ENCODE results near the gene SIK3.
"Not testable (repeated sequence)": the region's sequence is repeated elsewhere in the genome, so short reads cannot be mapped to it uniquely, and the experiment has no call there.

Gene SIK3

DNA sequence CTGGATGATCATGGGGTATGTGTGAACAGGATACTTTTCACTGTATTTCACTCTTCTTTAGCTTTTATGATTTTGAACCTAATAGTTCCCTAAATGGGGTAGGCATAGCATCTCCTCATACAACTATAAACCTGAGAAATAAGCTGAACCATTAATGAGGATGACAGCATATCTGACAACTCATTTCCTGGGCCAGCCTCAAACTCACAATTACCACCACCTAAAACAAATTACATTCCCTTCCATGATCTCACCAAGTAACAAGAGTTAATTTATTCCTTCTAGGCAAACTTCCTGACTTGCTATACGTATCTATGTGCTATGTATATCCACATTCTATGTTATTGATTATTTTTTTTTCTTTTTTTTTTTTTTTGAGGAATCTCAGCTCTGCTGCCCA, 23.0 kb downstream of the SIK3 start:
- DNase-seq = no peak

DNA sequence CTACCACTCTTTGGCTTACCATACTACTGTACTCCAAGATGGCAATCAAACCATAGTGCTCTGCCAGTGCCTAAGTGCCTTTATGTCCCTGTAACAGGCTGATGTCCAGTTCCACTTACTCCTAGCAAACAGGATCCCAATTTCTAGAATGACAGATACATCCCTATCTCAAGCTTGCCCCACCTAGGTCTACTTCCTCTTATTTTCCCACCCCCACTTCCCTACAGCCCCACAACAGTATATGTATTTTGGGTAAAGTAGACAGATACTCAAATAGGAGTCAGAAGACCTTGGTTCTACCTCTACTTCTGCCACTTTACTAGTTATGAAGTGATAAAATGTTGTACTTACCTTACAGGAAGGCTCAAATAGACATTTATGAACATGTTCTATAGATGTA, 24.1 kb downstream of the SIK3 start:
- DNase-seq = peak; percentile 62

DNA sequence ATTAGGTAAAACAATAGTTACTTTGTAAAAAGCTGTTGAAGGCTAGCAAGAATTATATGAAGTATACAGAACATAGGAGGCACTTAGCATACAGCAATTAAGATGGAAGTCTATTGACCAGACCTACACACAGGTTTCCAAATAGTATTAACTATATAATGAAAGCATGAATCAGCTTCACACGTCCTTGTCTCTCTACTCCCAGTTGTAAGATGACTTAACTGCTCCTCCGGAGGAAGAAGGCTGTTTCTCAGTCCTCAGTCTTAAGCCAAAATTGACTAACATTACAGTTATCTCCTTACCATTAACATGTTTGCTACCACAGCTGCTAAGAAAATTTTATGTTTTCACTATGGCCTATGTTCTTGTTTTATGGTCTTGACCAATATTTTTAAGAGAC, 24.7 kb downstream of the SIK3 start:
- DNase-seq = peak; percentile 54

DNA sequence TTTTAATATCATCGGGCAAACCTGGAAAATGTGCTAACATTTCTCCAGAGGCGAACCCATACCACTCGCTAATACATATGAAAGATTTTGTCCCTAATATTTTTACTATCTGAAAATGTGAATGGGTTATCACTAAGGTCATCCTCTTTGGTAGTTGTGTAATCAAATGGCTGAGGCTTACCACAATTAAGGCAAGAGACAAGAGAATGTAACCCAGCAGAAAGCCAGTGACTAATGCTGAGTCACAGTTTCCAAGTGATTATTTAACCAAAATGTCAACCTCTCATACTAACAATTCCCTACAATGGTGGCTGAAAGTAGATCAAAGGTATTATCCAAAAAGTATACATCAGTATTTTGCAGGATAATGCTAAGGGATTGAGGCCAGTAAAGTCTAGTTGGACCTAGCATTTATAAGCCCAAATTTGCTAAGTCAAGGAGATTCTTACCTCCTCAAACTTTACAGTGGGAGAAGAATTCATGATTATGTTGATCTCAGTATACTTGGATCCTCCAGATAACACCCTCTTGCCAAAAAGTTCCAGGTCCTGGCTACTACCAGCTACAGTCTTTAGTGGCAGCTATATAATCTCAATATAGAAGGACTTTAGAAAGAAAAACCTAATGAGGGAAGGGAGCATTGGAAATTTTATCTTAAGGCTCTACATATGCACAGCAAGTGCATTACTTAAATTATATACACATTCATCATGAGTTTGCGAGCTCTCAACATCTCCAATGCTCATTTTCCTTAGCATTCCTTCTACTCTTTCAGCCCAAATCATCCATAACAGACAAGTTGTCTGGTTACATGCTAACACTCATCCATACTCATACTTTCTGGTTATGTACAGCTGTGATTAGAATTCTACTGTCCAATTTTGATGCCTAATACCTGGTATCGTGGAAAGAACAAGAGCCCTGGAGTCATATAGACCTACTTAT, 25.4 kb downstream of the SIK3 start:
- peak; percentile 92 for DNase-seq

DNA sequence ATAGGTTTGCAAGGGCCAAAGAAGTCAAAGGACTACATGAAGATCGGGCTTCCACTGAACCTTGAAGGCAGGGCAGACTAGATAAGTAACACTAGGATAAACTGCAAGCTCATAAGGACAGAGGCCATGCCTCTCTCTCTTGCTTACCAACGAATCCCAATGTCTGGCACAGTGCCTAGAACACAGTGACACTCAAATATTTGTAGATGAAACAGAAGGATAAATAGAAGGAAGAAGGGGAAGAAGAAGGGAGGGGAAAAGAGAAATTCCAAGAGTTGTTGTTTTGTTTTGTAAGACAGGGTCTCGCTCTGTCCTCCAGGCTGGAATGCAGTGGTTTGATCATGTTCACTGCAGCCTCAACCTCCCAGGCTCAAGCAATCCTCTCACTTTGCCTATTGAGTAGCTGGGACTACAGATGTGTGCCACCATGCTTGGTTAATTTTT, 26.9 kb downstream of the SIK3 start:
- DNase-seq = no peak

DNA sequence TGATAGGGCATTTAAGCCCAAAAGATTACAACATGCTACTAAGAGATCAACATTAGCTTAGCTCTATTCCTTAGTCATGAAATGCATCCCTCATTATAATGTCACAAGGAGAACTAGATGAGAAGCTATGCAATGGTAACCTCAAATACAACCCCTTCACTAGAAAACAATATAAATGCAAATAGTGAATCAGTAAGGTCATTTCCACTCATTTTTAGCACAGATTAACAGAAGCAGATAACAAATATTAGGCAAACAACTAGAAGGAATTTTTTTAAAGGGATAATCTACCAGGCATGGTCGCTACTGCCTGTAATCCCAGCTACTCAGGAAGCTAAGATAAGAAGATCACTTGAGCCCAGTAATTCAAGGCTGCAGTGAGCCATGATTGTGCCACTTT, 28.2 kb downstream of the SIK3 start:
- DNase-seq = no peak

DNA sequence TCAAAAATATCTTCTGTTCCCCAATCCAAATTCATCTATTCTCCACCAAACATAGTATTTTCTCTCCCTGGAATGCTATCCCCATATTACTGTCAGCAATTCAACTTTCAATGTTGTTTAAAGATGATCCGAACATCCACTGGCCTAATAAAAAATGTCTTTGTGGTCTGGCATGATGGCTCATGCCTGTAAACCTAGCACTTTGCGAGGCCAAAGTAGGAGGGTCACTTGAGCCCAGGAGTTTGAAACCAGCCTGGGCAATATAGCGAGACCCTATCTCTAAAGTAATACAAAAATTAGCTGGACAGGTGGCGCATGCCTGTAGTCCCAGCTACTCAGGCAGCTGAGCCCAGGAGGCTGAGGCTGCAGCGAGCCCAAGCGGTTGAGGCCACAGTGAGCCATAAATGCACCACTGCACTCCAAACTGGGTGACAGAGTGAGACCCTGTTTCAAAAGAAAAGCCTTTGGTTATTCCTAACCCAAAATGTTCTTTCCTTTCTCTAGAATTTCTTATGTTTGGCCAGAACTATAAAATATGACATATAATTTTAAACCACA, 29.8 kb downstream of the SIK3 start:
- DNase-seq = no peak

DNA sequence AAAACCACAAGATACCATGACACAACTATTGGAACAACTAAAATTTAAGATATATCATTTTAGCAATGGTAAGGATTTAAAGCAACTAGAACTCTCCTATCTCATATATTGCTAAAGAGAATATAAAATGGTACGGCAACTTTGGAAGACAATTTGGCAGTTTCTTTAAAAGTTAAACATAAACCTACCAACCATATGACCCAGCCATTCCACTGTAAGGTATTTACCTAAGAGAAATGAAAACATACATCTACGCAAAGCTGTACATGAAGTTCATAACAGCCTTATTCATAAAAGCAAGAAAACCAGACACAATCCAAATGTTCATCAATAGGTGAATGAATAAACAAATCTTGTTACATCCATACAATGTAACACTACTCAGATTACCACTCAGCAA, 31.3 kb downstream of the SIK3 start:
- DNase-seq = no peak

DNA sequence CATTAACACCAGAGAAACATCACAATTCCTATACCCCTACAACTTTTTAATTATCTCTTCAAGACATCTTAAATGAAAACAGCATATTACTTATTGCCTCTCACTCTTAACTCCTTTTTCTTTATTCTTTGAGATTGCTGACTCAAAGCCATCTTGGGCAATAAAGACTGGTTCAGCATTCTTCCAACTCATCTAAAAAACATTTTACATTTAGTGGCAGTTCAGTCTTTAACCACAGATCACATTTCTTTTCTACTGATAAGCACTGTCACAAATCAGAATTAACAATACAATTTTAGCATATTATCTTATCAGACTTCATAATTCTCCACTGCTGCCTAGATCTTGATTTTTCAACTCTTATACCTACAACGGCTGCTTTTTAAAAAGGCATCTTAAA, 34.0 kb downstream of the SIK3 start:
- no peak for DNase-seq

DNA sequence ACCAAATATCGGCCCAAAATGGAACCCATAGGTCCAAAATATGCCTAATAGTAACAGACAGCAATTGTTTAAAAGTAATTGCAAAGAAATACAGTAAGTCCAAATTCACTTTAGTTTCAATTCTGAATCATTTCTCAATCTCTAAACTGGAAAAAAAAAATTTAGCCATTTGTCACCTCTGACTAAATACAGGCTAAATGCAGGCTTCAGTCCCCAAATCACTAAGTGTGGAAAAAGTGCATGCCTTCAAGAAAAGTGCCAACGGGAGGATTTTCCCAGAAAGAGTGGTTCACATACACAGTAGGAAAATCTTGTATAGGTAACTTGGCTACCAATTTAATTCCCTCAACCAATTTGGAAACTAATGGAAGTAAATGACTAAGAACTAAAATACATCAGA, 35.7 kb downstream of the SIK3 start:
- DNase-seq = no peak

DNA sequence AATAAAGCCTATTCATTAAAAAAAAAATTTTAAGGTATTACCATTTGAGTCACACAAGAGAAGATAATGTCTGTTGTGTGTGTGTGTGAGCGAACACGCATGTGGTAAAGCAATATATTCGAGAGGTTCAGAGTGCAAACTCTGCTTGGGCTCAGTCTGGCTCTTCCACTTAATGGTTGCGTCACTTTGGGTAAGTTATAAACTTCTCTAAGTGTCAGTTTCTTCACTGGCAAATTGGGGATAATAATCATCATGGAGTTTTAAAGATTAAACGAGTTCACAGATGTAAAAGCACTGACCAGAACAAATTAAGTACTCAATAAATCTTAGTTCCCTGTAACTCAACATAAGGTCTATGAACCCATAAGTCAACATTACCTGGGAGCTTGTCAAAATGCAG, 37.0 kb downstream of the SIK3 start:
- no peak for DNase-seq

DNA sequence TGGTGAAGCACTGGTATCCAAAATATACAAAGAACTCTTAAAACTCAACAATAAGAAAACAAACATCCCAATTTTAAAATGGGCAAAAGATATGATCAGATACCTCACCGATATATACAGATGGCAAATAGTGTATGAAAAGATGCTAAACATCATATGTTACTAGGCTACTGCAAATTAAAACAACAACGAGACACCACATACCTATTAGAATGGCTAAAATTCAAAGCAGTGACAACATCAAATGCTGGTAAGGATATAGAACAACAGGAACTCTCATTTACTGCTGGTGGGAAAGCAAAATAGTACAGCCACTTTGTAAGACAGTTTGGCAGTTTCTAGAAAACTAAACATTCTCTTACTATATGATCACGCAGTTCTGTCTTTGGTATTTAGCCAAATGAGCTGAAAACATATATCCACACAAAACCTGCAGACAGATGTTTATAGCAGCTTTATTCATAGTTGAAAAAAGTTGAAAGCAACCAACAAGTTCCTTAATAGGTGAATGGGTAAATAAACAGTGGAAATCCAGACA, 38.5 kb downstream of the SIK3 start:
- no peak for DNase-seq

DNA sequence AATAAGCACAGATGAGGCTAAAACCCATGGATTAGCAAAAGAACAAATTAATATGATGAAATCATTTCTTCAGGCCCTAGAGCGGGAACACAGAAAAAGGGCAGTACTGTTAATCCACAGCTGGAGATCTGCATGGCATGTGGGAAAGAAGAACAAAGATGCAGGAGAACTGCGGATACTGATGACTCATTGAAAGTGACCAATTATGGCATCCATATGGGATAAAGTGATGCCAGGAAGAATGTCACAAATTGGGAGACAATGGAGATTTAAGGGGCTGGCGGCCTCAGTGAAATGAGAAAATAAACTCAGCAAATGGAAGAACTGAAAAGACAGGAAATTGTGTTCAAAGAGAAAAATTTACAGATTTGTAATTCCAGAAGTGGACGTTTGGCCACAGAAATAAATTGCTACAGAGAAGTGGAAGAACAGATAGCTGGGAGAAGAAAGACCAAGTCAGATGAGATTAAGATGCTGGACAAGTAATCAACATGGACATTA, 39.4 kb downstream of the SIK3 start:
- DNase-seq = no peak

DNA sequence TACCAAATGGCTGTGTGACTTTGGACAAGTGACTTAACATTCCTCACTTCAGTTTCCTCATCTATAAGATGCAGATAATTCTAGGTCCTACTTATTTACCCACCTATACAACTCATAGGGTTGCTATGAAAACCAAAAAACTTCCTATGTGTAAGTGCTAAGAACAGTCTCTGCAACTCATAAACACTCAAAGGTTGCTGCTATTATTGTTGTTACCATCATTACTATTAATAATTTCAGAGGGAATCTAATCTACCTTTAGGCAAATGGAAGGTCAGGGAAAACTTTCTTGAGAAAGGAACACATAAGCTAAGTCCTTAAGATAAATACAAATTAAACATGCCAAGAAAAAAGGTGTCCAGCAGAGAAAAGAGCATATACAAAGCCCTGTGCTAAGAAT, 40.5 kb downstream of the SIK3 start:
- DNase-seq = no peak

DNA sequence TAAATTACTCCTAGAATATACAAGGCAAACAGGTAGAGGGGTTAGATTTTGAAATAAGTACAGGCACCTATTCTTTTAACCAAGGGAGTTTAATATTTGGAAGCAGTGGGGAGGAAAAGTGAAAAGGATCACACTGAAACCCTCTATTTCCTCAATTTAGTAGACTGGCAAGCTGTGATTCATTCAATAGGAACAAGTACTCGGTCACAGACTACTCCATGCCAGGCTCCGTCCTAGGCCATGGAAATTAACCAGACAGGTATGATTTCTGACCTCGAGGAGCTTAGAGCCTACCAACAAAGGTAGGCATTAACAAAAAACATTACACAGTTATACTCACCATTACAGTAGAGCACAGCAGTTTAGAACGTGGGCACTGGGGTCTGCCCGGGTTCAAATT, 40.9 kb downstream of the SIK3 start:
- no peak for DNase-seq

DNA sequence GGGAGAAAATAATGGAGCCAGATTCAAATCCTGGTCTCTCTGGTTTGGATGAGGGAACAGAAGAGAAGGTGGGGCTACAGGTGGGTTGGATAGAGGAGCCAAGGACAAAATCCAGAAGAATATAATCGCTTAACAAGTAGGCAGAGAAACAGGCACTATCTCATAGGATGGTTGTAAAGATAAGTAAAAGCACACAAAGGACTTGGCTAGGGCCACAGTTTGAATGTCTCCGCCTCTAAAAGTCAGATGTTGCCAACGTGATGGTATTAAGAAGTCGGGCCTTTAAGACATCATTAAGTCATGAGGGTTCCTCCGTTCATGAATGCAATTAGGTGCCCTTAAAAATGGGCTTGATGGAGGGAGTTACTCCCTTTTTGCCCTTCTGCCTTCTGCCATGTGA, 42.8 kb downstream of the SIK3 start:
- no peak for DNase-seq

DNA sequence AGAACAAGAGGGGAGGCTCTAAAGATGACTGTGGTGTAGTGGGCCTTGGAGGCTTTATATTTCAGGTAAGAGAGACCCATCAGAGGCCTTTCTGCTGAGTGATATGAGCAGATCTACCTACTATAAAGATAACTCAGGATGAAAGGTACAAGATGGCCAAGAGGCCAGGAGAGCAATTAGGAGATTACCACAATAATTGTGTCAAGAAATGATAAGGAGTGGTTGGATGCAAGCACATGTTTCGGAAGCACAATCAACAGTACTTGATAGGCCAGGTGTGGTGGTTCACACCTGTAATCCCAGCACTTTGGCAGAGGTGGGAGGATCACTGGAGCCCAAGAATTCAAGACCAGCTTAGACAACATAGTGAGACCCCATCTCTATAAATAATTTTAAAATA, 43.8 kb downstream of the SIK3 start:
- no peak for DNase-seq

DNA sequence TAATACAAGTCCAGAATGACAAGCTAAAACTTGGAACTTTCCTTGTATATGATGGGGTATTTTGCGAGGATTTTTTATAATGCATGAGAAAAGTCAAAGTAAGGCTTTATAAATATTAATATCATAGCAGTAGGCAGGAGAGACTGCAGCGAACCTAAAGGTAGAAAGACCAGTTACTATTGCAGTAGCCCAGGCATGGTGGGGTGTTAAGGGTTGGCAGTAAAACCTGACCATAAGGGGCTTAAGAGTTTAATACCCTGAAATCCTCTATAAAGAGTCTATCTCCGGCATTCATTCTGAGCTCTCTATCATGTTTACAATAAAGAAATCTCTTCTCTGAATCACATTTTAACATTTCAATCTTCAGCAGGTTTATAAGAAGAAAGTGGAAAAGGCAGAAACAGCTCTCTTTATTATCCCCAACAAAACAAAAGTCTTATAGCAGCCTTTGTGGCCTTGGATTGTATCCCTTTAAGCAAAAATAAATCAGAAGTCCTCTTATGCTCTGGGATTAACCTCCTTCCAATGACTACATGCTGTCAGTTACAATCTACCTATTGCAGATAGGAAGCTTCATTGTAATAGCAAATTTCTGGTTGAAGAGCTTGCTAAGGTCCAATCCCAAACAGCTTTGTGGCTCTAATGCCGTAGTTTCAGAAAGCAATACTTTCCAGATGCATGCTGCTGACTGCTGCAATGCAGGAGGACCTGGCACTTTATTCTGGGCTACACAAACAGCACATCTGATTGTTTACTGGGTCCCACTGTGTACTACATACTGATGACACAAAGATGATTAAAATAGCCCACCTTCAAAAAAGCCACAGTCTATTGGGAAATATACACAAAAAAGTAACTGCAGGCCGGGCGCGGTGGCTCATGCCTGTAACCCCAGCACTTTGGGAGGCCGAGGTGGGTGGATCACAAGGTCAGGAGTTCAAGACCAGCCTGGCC, 45.8 kb downstream of the SIK3 start:
- no peak for DNase-seq

DNA sequence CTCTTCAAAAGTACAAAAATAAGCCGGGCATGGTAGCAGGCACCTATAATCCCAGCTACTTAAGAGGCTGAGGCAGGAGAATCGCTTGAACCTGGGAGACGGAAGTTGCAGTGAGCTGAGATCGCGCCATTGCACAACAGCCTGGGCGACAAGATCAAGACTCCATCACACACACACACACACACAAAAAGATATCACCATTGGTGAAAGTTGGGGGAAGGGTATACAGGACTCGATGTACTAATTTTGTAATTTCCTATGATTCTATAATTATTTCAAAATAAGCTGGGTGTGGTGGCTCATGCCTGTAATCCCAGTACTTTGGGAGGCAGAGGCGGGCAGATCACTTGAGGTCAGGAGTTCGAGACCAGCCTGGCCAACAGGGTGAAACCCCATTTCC, 48.1 kb downstream of the SIK3 start:
- DNase-seq = not testable (repeated sequence)

DNA sequence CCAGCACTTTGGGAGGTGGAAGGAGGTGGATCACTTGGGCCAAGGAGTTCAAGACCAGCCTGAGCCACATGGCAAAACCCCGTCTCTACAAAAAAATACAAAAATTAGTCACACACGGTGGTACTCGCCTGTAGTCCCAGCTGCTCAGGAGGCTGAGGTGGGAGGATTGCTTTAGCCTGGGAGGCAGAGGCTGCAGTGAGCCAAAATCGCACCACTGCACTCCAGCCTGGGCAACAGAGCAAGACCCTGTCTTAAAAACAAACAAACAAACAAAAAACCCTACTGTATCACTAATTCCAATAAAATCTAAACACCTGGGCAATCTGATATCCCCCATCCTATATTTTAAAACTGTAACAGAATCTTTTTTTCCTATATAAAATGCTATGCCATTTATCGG, 51.6 kb downstream of the SIK3 start:
- DNase-seq = not testable (repeated sequence)

DNA sequence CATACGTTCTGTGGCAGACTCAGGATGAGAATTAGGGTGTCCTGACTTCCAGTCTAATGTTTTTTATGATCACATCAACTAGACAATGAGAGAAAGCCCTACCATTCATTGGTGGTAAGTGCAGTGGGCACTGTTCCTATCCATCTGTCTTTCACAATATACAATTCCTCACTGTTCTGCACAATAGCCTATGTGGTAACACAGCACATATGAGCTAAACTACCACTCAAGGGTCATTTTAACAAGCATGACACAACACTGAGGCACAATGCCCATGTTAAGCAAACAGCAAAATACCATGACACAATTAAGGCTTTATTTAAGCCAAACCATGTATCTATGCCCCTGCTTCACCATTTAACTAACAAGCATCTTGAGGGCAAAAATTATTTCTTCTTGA, 52.3 kb downstream of the SIK3 start:
- DNase-seq = peak; percentile 70

DNA sequence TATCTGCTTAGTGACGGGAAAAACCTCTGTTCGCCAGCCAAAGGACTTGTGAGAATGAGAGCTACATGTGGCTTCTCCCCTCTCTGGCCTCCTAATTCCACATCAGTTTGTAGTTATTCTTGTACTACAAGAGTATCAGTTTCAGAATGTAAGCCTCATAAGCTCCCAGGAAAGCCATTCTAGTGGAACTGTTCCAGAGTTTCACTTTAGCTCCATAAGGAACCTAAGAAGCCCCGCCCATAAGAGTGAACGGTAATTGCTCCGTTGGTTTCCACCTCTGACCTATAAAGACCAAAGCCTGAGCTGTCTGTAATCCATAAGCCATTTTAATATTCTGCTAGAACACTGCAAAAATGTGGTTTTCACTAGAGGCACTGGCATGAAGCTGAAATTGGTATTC, 53.0 kb downstream of the SIK3 start:
- peak; percentile 62 for DNase-seq

Measured in suppressor macrophage treated with lipopolysaccharide for 4 hours (primary cell).